ENCODE data around the gene CABLES2. TPM values are rescaled to one million over a fixed set of nuclear protein-coding genes. Genes with fewer than 3 reads are reported as not detected.

Gene CABLES2
- total RNA-seq, 4 donors from 2014 or later = 2.0 to 6.9 (median 4.1) TPM

DNA sequence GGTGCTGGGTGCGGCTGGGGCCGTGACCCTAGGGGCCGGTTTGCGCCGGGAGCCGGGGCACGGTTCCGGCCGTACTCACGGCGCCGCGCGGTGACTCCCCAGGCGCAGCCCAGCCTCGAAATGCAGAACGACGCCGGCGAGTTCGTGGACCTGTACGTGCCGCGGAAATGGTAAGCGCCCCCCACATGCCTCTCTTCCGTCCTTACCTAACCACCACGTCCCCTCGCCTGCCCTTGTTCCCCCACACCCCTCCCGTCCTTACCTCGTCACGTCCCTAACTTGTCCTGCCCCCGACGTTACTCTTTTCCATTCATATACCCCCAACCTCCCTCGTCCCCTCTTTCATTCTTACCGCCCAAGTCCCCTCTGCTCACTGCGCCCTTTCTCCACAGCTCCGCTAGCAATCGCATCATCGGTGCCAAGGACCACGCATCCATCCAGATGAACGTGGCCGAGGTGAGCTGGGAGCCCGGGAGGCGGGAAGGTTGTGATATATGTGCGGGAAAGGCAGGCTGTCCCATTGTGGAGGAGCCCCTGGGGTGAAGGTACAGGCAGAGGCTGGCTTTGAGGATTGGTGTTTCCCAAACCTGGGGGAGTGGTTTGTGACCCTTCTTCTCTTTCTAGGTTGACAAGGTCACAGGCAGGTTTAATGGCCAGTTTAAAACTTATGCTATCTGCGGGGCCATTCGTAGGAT, 19.7 kb downstream of the CABLES2 start:
- Histone ChIP-seq H3K27ac (replicated peaks in 1 of 4) (peak overlapping the region; percentile 90 to 97 (median 93)), H3K4me1 (peaks cover 27 to 41% (median 34%) of the 10 kb centered on the region in 4 donors), H3K27me3 (no peaks in the 10 kb centered on the region), H3K4me3 (peak overlapping the region; percentile 85 to 100 (median 91)), H3K9me3 (no peaks in the 10 kb centered on the region), H3K36me3 (peaks cover 0 to 47% (median 42%) of the 10 kb centered on the region in 4 donors)
- intact Hi-C loops (cut with DNase I) = no loop called here
- no peak for DNase-seq (ENCODE audit: extremely low spot score)
- 4% methylated on average over 45 of the region's 47 CpGs for WGBS
- TF ChIP-seq EP300 (IDR thresholded peaks at IDR 0.05) = no peak
- TF ChIP-seq POLR2AphosphoS5 (IDR thresholded peaks at IDR 0.05) = no peak
- no peak for TF ChIP-seq POLR2A (IDR thresholded peaks at IDR 0.05; ENCODE audit: low read depth)
- TF ChIP-seq, protein P1, sequence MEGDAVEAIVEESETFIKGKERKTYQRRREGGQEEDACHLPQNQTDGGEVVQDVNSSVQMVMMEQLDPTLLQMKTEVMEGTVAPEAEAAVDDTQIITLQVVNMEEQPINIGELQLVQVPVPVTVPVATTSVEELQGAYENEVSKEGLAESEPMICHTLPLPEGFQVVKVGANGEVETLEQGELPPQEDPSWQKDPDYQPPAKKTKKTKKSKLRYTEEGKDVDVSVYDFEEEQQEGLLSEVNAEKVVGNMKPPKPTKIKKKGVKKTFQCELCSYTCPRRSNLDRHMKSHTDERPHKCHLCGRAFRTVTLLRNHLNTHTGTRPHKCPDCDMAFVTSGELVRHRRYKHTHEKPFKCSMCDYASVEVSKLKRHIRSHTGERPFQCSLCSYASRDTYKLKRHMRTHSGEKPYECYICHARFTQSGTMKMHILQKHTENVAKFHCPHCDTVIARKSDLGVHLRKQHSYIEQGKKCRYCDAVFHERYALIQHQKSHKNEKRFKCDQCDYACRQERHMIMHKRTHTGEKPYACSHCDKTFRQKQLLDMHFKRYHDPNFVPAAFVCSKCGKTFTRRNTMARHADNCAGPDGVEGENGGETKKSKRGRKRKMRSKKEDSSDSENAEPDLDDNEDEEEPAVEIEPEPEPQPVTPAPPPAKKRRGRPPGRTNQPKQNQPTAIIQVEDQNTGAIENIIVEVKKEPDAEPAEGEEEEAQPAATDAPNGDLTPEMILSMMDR (IDR thresholded peaks at IDR 0.05) = no peak

GRCh38 chr20:62386383-62387218, 20.5 kb downstream of the CABLES2 start, which contains the start of gene RPS21:
Gene RPS21, plus strand, starts transcription at chr20:62387103. Its CDS starts 236 bp downstream, at chr20:62387339.
- TF ChIP-seq EP300 (IDR thresholded peaks at IDR 0.05) (no peak), POLR2AphosphoS5 (IDR thresholded peaks at IDR 0.05) (peak; percentile 98 to 99), POLR2A (IDR thresholded peaks at IDR 0.05; ENCODE audit: low read depth) (peak; percentile 96)
- TF ChIP-seq, protein P1 (IDR thresholded peaks at IDR 0.05) = peak in 2 of 3 experiments; percentile 21 to 28
- intact Hi-C loops (cut with DNase I) = no loop called here

DNA sequence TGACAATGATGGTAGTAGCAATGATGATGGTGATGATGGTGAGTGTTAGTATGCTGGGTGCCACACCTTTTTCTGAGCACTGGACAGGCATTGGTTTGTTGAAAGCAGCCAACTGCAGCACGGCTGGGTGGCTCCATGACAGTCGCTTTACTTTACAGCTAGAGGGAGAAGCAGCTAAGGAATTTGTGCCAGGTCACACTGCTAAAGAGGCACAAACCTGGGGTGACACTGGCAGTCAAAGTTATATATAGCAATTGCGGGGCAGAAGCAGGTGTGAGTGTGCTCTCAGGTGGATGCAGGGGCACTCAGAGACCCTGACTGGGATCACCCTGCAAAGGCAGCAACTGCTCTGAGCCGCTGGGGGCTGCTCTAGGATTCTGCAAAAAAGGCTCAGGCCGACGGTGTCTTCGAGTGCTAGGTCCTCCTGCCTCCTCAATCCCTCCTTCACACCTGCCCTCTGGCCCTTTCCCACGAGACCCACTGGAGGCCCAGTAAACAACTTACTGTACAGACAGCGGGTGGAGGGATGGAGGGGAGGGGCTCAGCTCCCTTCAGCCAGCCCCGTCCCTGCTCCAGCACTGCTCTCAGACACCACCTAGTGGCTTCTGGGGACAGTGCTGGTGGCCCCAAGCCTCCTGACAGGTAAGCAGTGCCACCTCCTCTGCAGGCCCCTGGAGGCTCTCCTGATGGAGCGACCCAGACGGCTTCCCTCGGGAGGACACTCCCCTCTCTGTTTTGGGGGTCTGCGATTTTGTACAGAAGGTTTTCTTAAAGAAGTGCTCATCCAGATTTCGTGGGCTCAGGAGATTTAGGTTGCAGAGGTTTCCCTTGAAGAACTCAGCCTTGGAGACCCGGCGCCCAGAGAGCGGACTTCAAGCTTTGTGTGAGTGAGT, 24.5 kb downstream of the CABLES2 start:
- Histone ChIP-seq H3K36me3 (no peaks in the 10 kb centered on the region), H3K4me3 (no peak overlapping the region), H3K4me1 (peaks cover 43 to 60% (median 53%) of the 10 kb centered on the region in 4 donors), H3K27ac (replicated peaks in 1 of 4) (peak overlapping the region; percentile 20 to 77 (median 49)), H3K27me3 (no peaks in the 10 kb centered on the region), H3K9me3 (no peaks in the 10 kb centered on the region)
- intact Hi-C loops (cut with DNase I) = no loop called here
- WGBS = 35% methylated on average over 13 of the region's 18 CpGs
- TF ChIP-seq EP300 (IDR thresholded peaks at IDR 0.05) (no peak), POLR2AphosphoS5 (IDR thresholded peaks at IDR 0.05) (peak; percentile 29 to 63), POLR2A (IDR thresholded peaks at IDR 0.05; ENCODE audit: low read depth) (no peak)
- TF ChIP-seq, protein P1 (IDR thresholded peaks at IDR 0.05) = peak; percentile 84 to 97 (median 91)
- no peak for DNase-seq (ENCODE audit: extremely low spot score)

More at GRCh38 chr20:62386383-62387218, 20.5 kb downstream of the CABLES2 start, which contains the start of gene RPS21:
- Histone ChIP-seq H3K36me3 (peaks cover 0 to 39% (median 35%) of the 10 kb centered on the region in 4 donors), H3K4me1 (peaks cover 30 to 43% (median 36%) of the 10 kb centered on the region in 4 donors), H3K9me3 (no peaks in the 10 kb centered on the region), H3K27me3 (no peaks in the 10 kb centered on the region), H3K4me3 (peak within 1 kb of the TSS; percentile 85 to 100 (median 91)), H3K27ac (replicated peaks in 1 of 4) (peak within 1 kb of the TSS; percentile 90 to 97 (median 93))
- peak; percentile 98 for DNase-seq (ENCODE audit: extremely low spot score)
- 2% methylated on average over 9 of the region's 83 CpGs for WGBS

GRCh38 chr20:62381842-62382241, 25.2 kb downstream of the CABLES2 start:
- Histone ChIP-seq H3K9me3 (no peaks in the 10 kb centered on the region), H3K4me1 (peaks cover 47 to 63% (median 57%) of the 10 kb centered on the region in 4 donors), H3K36me3 (no peaks in the 10 kb centered on the region), H3K4me3 (no peak overlapping the region), H3K27ac (replicated peaks in 1 of 4) (peak overlapping the region; percentile 54 to 77 (median 67)), H3K27me3 (no peaks in the 10 kb centered on the region)
- WGBS = 84% methylated on average over 6 of the region's 6 CpGs
- no peak for DNase-seq (ENCODE audit: extremely low spot score)
- intact Hi-C loops (cut with DNase I) = no loop called here
- no peak for TF ChIP-seq EP300 (IDR thresholded peaks at IDR 0.05)
- TF ChIP-seq POLR2A (IDR thresholded peaks at IDR 0.05; ENCODE audit: low read depth) = no peak
- TF ChIP-seq, protein P1 (IDR thresholded peaks at IDR 0.05) = no peak
- no peak for TF ChIP-seq POLR2AphosphoS5 (IDR thresholded peaks at IDR 0.05)
